Neuron (in vitro differentiated cells): ENCODE results near the gene FAM234B.
"Not testable (repeated sequence)": the region's sequence is repeated elsewhere in the genome, so short reads cannot be mapped to it uniquely, and the experiment has no call there.

Experiments used
- H2AFZ ChIP-seq: one replicate; pipeline ENCODE4 v1.6.1; 2013; ENCODE audit warnings: low read depth, mild to moderate bottlenecking, inconsistent platforms, low read length, moderate library complexity
- H3K27me3 ChIP-seq: one replicate; pipeline ENCODE4 v1.6.1; 2013; ENCODE audit warnings: low read length; ENCODE audit not compliant: insufficient read depth
- H3K36me3 ChIP-seq: one replicate; pipeline ENCODE4 v1.6.1; 2013; ENCODE audit warnings: low read length; ENCODE audit not compliant: insufficient read depth
- H3K4me1 ChIP-seq: one replicate; pipeline ENCODE4 v1.6.1; 2013; ENCODE audit warnings: low read length; ENCODE audit not compliant: insufficient read depth
- H3K4me3 ChIP-seq: 2 replicates; pipeline ENCODE4 v1.5.1; 2013; ENCODE audit warnings: mild to moderate bottlenecking, low read length, moderate library complexity
- H3K9me3 ChIP-seq: one replicate; pipeline ENCODE4 v1.6.1; 2013; ENCODE audit warnings: low read length

FAM234B gene

DNA sequence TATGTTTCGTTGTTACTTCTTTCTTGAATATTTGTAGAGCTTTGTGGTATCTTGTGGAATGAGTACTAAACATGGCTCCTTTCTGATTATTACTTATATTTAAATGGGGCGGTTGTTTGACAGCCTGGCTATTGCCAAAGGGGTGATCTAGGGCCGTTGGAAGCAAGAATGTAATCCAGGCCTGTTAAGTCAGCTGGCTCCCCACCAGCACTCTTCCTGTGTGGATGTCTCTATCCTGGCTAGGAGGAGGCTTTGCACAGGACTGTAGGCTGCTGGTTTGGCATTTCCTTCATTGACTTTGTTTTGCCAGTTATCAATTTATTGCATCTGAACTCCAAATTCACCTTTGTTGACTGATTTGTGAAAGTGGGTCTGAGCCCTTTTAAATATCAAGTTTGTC is 5.6 kb downstream of the FAM234B start:
- no peaks in the 10 kb centered on the region for H3K36me3 ChIP-seq
- no peaks in the 10 kb centered on the region for H3K27me3 ChIP-seq
- H2AFZ ChIP-seq, result no peak overlapping the region
- H3K4me1 ChIP-seq, result peaks cover 5% of the 10 kb centered on the region
- H3K4me3 ChIP-seq, result no peak overlapping the region
- H3K9me3 ChIP-seq, result no peaks in the 10 kb centered on the region

DNA sequence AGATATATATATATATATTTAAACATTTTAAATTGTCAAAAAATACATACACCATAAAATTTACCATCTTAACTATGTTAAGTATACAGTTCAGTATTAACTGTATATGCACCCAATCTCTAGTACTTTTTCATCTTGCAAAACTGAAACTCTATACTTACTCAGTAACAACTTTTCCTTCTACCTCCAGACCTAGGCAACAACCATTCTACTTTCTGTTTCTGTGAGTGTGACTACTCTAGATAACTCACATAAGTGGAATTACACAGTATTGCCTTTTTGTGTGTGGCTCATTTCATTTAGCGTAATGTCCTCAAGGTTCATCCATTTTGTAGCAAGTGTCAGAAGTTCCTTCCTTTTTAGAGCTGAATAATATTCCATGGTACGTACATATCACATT is 8.2 kb downstream of the FAM234B start:
- Histone ChIP-seq H2AFZ (no peak overlapping the region), H3K9me3 (no peaks in the 10 kb centered on the region), H3K4me3 (no peak overlapping the region), H3K27me3 (no peaks in the 10 kb centered on the region), H3K36me3 (no peaks in the 10 kb centered on the region), H3K4me1 (peaks cover 11% of the 10 kb centered on the region)

DNA sequence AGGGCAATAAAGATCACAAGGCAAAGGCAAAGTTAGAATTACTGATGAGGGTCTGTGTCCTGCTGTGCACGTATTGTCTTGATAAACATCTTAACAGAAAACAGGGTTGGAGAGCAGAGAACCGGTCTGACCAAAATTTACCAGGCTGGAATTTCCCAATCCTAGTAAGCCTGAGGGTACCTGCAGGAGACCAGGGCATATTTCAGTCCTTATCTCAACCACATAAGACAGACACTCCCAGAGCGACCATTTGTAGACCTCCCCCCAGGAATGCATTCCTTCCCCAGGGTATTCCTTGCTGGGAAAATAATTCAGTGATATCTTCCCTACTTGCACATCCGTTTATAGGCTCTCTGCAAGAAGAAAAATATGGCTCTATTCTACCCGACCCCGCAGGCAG is 9.4 kb downstream of the FAM234B start:
- H2AFZ ChIP-seq, H3K4me3 ChIP-seq, H3K27me3 ChIP-seq, H3K9me3 ChIP-seq, H3K36me3 ChIP-seq: not testable (repeated sequence)
- peaks cover 11% of the 10 kb centered on the region for H3K4me1 ChIP-seq

DNA sequence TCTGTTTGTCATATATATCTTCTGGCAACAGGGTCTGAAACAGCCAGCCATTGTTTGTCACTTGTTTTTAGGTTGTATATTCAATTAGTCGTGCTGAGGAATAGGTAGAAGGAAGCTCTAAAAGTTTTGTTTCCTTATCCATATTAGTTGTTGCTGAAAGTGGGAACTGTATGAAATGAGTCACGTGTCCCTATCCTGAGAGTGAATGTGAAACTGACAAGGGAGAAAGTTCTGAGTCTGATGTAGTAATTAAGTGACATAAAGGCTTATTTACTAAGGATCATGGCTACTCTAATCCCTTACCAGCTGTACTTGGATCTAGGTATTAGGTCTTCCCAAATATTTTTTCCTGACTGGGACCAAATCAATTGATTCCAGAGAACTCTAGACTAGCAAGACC is 16.4 kb downstream of the FAM234B start:
- Histone ChIP-seq H3K36me3 (peaks cover 2% of the 10 kb centered on the region), H3K27me3 (no peaks in the 10 kb centered on the region), H3K4me3 (no peak overlapping the region), H3K9me3 (peaks cover 2% of the 10 kb centered on the region), H2AFZ (no peak overlapping the region), H3K4me1 (no peaks in the 10 kb centered on the region)

DNA sequence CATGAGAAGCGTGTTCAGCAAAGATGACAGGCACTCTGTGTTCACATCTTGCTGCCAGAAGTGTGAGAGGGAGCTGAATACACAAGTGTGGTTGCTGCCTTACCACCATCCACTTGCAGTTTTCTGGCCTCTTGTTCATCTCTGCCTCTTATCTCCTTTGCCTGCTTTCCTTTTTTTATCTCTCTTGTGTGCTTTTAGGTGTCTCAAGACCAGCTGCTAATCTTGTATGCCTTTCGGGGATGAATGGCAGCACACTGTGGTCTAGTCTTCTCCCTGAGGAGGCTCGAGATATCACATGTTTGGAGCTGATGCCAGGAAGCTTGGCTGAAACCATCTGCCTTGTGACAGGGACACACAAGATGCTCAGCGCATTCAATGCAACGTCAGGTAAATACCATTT is 17.2 kb downstream of the FAM234B start:
- no peak overlapping the region for H2AFZ ChIP-seq
- H3K4me1 ChIP-seq, result no peaks in the 10 kb centered on the region
- H3K27me3 ChIP-seq, result no peaks in the 10 kb centered on the region
- no peak overlapping the region for H3K4me3 ChIP-seq
- peaks cover 2% of the 10 kb centered on the region for H3K9me3 ChIP-seq
- peaks cover 2% of the 10 kb centered on the region for H3K36me3 ChIP-seq

DNA sequence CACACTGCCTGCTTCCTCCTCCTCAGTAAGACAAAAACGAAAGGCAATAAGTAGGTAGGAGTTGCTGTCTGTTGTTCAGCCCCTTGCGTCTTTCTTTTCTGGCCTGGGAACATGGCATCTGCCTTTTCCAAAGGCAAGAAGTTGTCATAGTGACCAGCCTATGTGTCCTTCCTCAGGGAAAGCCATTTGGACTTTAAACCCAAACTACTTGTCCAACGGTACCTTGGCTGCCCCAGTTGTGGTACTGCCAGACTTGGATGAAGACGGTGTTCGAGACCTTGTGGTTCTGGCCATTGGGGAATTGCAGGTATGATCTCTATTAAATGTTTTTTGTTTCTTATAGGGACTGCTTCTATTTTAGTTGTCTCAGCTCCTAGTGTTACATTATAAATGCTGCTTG is 18.5 kb downstream of the FAM234B start:
- H3K4me3 ChIP-seq, result no peak overlapping the region
- no peak overlapping the region for H2AFZ ChIP-seq
- peaks cover 2% of the 10 kb centered on the region for H3K36me3 ChIP-seq
- H3K27me3 ChIP-seq, result no peaks in the 10 kb centered on the region
- no peaks in the 10 kb centered on the region for H3K4me1 ChIP-seq
- peaks cover under 1% of the 10 kb centered on the region for H3K9me3 ChIP-seq

DNA sequence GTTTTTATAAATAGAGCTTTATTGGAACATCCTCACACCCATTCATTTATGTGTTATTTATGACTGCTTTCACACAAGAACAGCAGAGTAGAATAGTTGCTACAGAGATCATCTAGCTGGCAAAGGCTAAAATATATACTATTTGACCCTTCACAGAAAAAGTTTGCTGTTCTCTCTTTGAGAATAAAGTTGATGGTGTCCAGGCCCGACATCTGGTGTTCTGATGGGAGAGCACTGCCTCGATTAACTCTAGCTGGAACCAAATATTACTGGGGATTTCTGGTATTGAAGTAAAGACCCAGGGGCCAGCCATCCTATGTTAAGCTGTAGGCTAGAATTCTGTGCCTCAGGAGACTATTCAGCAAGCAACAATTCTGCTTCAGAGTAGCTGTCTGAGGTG is 21.8 kb downstream of the FAM234B start:
- Histone ChIP-seq H3K4me1 (no peaks in the 10 kb centered on the region), H2AFZ (no peak overlapping the region), H3K4me3 (no peak overlapping the region), H3K36me3 (peaks cover 8% of the 10 kb centered on the region), H3K27me3 (no peaks in the 10 kb centered on the region), H3K9me3 (no peaks in the 10 kb centered on the region)

DNA sequence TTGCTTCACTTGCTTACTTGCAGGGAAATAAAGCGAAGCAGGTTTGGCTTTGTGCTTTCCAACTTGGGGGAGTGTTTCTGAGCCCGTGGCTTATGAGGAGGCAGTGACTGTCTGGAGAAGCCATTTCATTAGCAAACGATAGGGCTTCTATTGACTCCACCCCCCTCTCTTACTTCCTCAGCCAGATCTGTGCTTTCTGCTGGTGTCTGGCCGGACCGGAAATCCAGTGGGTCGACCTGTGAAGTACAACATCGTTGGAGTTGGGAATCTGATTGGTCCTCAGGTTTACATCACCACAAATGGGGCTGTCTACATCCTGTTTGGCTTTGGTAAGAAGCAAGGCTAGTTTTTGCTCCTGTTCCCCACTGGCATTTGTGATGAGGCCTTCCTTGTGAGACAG is 22.3 kb downstream of the FAM234B start:
- no peaks in the 10 kb centered on the region for H3K27me3 ChIP-seq
- H2AFZ ChIP-seq, result no peak overlapping the region
- no peaks in the 10 kb centered on the region for H3K4me1 ChIP-seq
- H3K36me3 ChIP-seq, result peaks cover 6% of the 10 kb centered on the region
- no peaks in the 10 kb centered on the region for H3K9me3 ChIP-seq
- H3K4me3 ChIP-seq, result no peak overlapping the region

DNA sequence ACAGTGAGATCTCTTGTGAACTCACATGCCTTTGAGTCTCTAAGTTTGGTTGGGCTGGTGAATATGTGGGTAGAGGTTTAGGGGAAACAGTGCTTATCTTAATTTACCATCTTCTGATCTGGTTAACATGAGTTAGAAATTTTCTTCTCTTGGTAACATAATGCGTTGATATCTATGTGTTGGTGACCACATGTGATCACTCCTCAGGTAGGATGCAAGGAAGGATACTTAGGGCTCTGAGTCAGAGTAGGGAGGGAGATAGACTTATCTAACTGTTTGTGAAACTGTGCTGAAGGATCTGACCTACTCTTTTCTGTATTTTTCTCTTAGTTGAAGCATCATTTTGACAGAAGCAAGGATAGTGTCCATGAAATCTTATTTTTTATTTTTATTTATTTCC is 23.1 kb downstream of the FAM234B start:
- Histone ChIP-seq H3K36me3 (peaks cover 6% of the 10 kb centered on the region), H3K4me1 (no peaks in the 10 kb centered on the region), H3K4me3 (no peak overlapping the region), H3K9me3 (no peaks in the 10 kb centered on the region), H3K27me3 (no peaks in the 10 kb centered on the region), H2AFZ (no peak overlapping the region)

DNA sequence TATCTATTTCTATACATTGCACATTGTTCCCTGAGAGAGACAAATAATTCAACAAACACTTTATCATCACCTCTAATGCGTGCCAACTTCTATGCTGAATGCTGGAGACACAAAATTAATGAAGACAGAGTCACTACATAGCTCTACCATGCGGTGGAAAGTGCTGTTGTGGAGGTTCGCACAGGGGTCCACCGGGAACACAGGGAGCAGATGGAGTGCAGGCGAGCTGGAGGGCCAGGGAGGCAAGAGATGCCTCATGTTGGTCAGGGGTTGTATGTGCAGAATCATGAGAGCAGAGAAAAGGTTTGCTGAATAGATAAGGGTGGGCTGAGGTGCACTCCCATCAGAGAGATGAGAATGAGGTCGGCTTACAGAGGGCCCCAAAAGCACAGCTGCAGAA is 25.2 kb downstream of the FAM234B start:
- H3K4me3 ChIP-seq, result no peak overlapping the region
- H2AFZ ChIP-seq, result no peak overlapping the region
- no peaks in the 10 kb centered on the region for H3K9me3 ChIP-seq
- no peaks in the 10 kb centered on the region for H3K27me3 ChIP-seq
- H3K4me1 ChIP-seq, result no peaks in the 10 kb centered on the region
- peaks cover 6% of the 10 kb centered on the region for H3K36me3 ChIP-seq

DNA sequence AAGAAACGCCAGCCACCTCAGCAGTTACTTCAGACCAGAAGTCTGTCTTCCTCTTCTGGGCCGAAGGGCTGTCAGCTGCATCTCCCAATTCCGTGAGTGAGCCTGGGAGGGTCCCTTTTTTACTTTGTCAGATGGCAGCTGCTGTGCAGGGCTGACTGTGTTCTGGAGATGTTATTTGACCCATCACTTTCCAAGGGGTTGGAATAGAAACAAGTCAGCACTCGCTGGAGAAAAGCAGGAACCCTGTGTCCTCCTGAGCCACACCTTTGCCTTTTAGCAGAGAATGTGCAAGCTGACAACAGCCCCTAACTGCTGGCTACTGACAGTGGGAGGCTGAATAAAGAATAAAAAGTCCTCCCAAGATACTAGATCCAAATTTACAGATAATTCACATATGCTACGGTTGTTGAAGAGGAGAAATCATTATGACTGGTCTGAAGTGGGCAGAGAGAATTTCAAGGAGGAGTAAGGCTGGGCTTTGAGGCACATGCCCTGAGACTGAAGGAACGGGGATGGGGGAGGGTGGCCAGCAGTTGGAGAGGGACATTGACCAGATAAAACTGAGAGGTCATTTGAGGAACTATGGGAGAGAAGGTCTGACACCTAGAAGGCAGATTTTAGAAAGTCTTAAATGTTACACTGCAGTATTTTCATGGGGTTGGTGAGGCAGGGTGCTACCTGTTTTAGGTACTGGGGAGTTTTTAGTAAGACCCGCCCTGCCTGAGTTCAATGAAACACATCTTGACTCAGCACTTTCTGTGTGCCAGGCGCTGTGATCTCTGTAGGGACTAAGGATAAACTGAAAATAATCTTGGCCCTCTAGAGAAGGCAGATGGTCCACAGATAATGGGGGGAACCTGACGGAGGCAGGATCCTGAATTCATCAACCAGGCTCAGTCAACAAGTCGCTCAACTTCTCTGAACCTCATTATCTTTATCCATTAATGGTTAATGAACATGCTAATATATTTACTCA is 27.4 kb downstream of the FAM234B start:
- Histone ChIP-seq H3K4me1 (no peaks in the 10 kb centered on the region), H2AFZ (no peak overlapping the region), H3K4me3 (no peak overlapping the region), H3K27me3 (no peaks in the 10 kb centered on the region), H3K36me3 (peaks cover 6% of the 10 kb centered on the region), H3K9me3 (no peaks in the 10 kb centered on the region)

DNA sequence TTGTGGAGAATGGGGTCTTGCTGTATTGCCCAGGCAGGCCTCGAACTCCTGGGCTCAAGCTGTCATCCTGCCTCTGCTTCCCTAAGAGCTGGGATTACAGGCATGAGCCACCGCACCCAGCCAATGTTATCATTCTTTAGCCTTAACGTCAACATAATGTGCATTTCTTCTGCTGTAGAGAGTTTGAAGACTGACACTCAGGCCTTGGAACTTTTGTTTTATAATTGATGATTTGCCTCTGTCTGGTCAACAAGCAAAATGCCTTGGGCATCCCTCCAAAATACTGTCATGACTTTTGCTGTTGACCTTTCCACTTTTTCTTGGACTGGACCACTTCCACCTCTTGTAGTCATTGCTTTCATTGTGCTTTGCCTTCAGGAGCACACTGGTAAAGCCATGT is 29.0 kb downstream of the FAM234B start:
- Histone ChIP-seq H3K4me1 (no peaks in the 10 kb centered on the region), H3K36me3 (peaks cover 4% of the 10 kb centered on the region), H3K27me3 (no peaks in the 10 kb centered on the region), H3K4me3 (no peak overlapping the region), H2AFZ (no peak overlapping the region), H3K9me3 (peaks cover 3% of the 10 kb centered on the region)

DNA sequence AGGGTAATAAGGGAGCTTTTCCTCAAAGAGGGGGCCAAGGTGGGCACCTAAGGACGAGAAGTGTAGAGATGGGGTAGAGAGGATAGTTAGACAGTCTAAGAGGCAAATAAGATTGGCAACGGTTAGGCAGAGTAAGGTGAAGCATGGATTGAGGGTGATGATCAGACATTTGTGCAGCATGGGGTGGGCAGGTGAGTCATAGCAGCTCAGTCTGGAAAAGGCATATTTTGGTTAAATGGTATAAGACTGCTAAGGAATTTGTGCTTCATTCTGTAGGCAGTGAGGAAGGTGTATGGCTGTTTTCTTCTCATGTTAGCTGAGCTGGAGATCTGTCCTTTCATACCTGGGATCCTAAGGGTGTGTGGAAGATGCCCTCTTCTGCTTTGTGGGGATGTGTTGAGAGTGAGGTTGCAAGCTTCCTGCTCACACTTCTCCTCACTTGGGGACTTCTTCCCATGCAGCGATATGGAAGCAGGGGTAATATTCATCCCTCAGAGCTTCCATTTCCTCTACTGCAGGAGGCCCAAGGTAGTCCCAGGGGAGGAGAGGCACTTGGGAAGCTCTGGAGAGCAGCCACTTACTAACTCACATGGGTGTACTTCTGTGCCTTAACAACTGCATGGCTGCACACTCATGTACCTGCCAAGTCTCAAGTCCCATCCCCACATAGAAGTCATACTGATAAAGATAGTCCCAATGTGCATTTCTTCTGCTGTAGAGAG is 30.4 kb downstream of the FAM234B start:
- Histone ChIP-seq H3K4me3 (no peak overlapping the region), H3K36me3 (no peaks in the 10 kb centered on the region), H3K9me3 (peaks cover 3% of the 10 kb centered on the region), H2AFZ (no peak overlapping the region), H3K4me1 (peaks cover 4% of the 10 kb centered on the region), H3K27me3 (no peaks in the 10 kb centered on the region)
